Urinary bladder (tissue), 4 donors: ENCODE measurements around the gene USP17L15. TPM values are rescaled to one million over a fixed set of nuclear protein-coding genes. Genes with fewer than 3 reads are reported as not detected.
"Not testable (repeated sequence)": the region's sequence is repeated elsewhere in the genome, so short reads cannot be mapped to it uniquely, and the experiment has no call there.

Experiments
- DNase-seq: peaks from one replicate; pipeline ENCODE4 v3.0.0-alpha.2; 2015; ENCODE audit errors: extremely low spot score
- H3K27ac ChIP-seq: one replicate; pipeline ENCODE4 v1.5.1; 2013; ENCODE audit warnings: low read depth, mild to moderate bottlenecking, moderate library complexity
- H3K36me3 ChIP-seq: one replicate; pipeline ENCODE4 v1.6.1; 2013; ENCODE audit warnings: mild to moderate bottlenecking, moderate library complexity; ENCODE audit not compliant: insufficient read depth
- H3K4me1 ChIP-seq: one replicate; pipeline ENCODE4 v1.6.1; 2013; ENCODE audit warnings: mild to moderate bottlenecking, moderate library complexity; ENCODE audit not compliant: insufficient read depth
- H3K4me3 ChIP-seq: one replicate; pipeline ENCODE4 v1.5.1; 2013; ENCODE audit warnings: low read depth, low read length
- WGBS: extraction: QIAGEN DNeasy Blood & Tissue Kit; methylation state at CpG from one replicate; pipeline ENCODE4 v1.1.7; 2013; 5-methylcytosine and 5-hydroxymethylcytosine counted together
- polyA plus RNA-seq: library from polyadenylated mRNA; stranded (reverse); fragments of 200-250 nt; gene quantifications from one replicate; pipeline ENCODE4 v1.2.3, GENCODE V29; 2013
- total RNA-seq: library from RNA; depleted of rRNA; stranded (reverse); fragments of >200 nt; gene quantifications from one replicate; pipeline ENCODE4 v1.2.3, GENCODE V29; 2014
- donor health status: healthy with polysubstance abuse.
- donor health status: healthy.

USP17L15 gene
- total and polyA plus RNA-seq, 2 donors: not detected

- H3K4me3 ChIP-seq, H3K4me1 ChIP-seq, H3K36me3 ChIP-seq, H3K27ac ChIP-seq, DNase-seq: not testable (repeated sequence)
- whole genome bisulfite sequencing: no CpG with 5 or more reads among the region's 15 CpGs
These were observed 33.1 kb downstream of the USP17L15 start, which contains the start of gene USP17L22 for GRCh38 chr4:9267319-9267718. Gene USP17L22 (plus strand): TSS chr4:9267619. CDS start chr4:9267619, 0 bp downstream.

DNA sequence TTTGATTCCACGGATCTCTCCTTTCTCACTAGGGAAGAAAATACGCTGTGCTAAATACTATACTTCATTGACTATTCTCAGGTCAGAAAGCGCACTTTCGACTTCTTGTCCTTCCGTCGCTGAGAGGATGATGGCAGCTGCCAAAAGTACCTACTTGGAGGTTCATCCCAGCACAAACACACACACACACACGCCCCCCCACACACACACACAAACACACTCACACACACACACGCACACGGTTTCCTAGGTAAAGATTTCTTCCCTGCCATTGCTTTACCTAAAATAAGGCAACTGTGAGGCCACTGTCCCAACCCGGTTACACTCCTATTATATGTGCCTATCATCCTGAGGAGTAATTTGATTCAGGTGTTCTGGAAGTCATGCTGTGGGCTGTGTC, 37.5 kb downstream of the USP17L15 start:
- H3K4me3 ChIP-seq, DNase-seq, H3K27ac ChIP-seq, H3K4me1 ChIP-seq, H3K36me3 ChIP-seq: not testable (repeated sequence)
- WGBS: 79% methylated on average over 5 of the region's 10 CpGs

Other genes with a start within 250 kb of the USP17L15 start
- gene FAM90A26, start 64.0 kb upstream of the USP17L15 start, total RNA-seq: not detected
- gene FAM90A26, start 64.0 kb upstream of the USP17L15 start, polyA plus RNA-seq: not detected
- not detected for gene USP17L10, start 23.7 kb upstream of the USP17L15 start, total RNA-seq
- gene USP17L10, start 23.7 kb upstream of the USP17L15 start, polyA plus RNA-seq: not detected
- not detected for gene USP17L11, start 19.0 kb upstream of the USP17L15 start, total RNA-seq
- not detected for gene USP17L11, start 19.0 kb upstream of the USP17L15 start, polyA plus RNA-seq
- not detected for gene USP17L12, start 14.2 kb upstream of the USP17L15 start, total RNA-seq
- gene USP17L12, start 14.2 kb upstream of the USP17L15 start, polyA plus RNA-seq: not detected
- not detected for gene USP17L13, start 9.5 kb upstream of the USP17L15 start, total RNA-seq
- not detected for gene USP17L13, start 9.5 kb upstream of the USP17L15 start, polyA plus RNA-seq
- not detected for gene USP17L17, start 9.5 kb downstream of the USP17L15 start, total RNA-seq
- gene USP17L17, start 9.5 kb downstream of the USP17L15 start, polyA plus RNA-seq: not detected
- gene USP17L18, start 14.2 kb downstream of the USP17L15 start, total RNA-seq: not detected
- not detected for gene USP17L18, start 14.2 kb downstream of the USP17L15 start, polyA plus RNA-seq
- gene USP17L19, start 19.0 kb downstream of the USP17L15 start, total RNA-seq: not detected
- not detected for gene USP17L19, start 19.0 kb downstream of the USP17L15 start, polyA plus RNA-seq
- not detected for gene USP17L20, start 23.7 kb downstream of the USP17L15 start, total RNA-seq
- gene USP17L20, start 23.7 kb downstream of the USP17L15 start, polyA plus RNA-seq: not detected
- not detected for gene USP17L21, start 28.5 kb downstream of the USP17L15 start, total RNA-seq
- gene USP17L21, start 28.5 kb downstream of the USP17L15 start, polyA plus RNA-seq: not detected
- not detected for gene USP17L22, start 33.2 kb downstream of the USP17L15 start, total RNA-seq
- gene USP17L22, start 33.2 kb downstream of the USP17L15 start, polyA plus RNA-seq: not detected
- gene USP17L24, start 90.8 kb downstream of the USP17L15 start, total RNA-seq: not detected
- not detected for gene USP17L24, start 90.8 kb downstream of the USP17L15 start, polyA plus RNA-seq
- gene USP17L25, start 95.5 kb downstream of the USP17L15 start, total RNA-seq: not detected
- gene USP17L25, start 95.5 kb downstream of the USP17L15 start, polyA plus RNA-seq: not detected
- gene USP17L26, start 100.3 kb downstream of the USP17L15 start, total RNA-seq: not detected
- not detected for gene USP17L26, start 100.3 kb downstream of the USP17L15 start, polyA plus RNA-seq
- gene USP17L5, start 105.0 kb downstream of the USP17L15 start, total RNA-seq: not detected
- not detected for gene USP17L5, start 105.0 kb downstream of the USP17L15 start, polyA plus RNA-seq
- gene USP17L27, start 109.8 kb downstream of the USP17L15 start, total RNA-seq: not detected
- gene USP17L27, start 109.8 kb downstream of the USP17L15 start, polyA plus RNA-seq: not detected
- not detected for gene USP17L28, start 114.5 kb downstream of the USP17L15 start, total RNA-seq
- gene USP17L28, start 114.5 kb downstream of the USP17L15 start, polyA plus RNA-seq: not detected
- gene USP17L29, start 119.3 kb downstream of the USP17L15 start, total RNA-seq: not detected
- not detected for gene USP17L29, start 119.3 kb downstream of the USP17L15 start, polyA plus RNA-seq
- gene USP17L30, start 128.7 kb downstream of the USP17L15 start, total RNA-seq: not detected
- not detected for gene USP17L30, start 128.7 kb downstream of the USP17L15 start, polyA plus RNA-seq
- not detected for gene DEFB131A, start 210.0 kb downstream of the USP17L15 start, total RNA-seq
- not detected for gene DEFB131A, start 210.0 kb downstream of the USP17L15 start, polyA plus RNA-seq